GM19023 (cell line): ENCODE data around the gene VPS33A.
"Not testable (repeated sequence)": the region's sequence is repeated elsewhere in the genome, so short reads cannot be mapped to it uniquely, and the experiment has no call there.

Experiments used
- ATAC-seq: cut with Tn5 transposase; IDR thresholded peaks from one replicate; pipeline ENCODE4 v1.9.1; 2021; ENCODE audit warnings: mild to moderate bottlenecking, moderate library complexity; ENCODE audit not compliant: unreplicated experiment

VPS33A gene

DNA sequence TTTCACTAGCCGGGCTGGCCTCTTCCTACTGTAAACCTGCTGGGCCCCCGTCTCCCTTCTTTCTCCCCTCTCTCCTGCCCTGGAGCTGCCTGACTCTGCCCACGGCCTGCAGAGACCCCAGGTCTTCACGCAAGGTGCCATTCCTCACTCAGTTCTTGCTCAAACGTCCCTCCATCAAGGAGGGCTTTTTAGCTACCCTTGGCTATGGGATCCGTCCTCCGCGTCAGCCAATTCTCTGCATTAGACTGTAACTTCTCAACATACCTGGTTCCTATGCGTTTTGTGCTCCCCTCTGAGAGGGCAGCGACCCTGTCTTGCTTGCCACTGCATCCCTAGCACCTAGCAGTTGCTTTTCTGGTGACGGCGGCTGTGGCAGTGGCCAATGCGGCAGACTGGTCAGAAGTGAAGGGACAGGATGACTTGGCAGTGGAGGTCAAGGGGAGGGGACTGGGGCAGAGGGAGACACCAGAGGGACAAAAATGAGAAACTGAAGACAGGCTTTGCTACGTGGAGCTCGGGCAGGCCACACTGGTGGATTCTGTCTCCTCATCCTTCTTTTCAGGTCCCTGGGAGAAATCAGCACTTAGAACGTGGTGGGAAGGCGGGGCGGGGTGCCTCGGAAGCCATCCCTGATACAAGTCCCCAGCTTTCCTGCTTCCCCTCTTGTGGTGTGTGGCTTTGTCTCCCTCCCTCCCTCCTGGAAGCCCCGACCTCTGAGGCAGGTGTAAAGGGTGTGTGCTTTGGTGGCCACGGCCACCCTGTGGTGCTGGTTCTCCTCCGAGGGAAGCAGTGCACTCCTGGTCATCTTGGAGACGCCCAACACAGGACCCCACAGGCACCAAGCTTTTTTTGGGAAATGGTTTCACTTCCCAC, 61.0 kb downstream of the VPS33A start:
- no peak for ATAC-seq

DNA sequence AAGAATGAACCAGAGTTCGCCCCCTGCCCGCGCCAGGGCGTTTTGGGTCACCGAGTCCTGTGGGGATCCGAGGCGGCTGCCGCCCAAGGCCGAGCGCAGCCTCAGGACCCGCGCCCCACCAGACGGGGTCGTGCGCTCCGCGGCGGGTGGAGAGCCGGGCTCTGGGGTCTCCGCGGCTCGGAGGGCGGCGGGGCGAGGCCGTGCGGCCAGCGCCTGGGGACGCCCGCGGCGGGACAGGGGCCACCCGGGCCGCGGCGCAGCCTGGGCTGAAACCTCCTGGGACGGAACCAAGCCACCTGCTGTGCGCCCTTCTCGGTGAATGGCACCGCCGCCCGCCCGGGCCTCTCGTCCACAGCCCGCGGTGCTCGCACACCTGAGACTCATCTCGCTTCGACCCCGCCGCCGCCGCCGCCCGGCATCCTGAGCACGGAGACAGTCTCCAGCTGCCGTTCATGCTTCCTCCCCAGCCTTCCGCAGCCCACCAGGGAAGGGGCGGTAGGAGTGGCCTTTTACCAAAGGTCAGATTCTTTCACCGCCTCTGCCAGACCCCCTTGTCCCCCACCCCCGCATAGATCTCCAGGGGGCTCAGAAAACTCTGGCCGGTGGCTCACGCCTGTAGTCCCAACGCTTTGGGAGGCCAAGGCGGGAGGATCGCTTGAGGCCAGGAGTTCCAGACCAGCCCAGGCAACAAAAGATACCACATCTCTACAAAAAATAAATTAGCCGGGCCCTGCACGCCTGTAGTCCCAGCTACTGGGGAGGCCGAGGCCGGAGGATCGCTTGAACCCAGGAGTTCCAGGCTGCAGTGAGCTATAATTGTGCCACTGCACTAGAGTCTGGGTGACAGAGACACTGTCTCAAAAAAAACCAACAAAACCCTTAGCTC, 61.9 kb downstream of the VPS33A start:
- no peak for ATAC-seq

DNA sequence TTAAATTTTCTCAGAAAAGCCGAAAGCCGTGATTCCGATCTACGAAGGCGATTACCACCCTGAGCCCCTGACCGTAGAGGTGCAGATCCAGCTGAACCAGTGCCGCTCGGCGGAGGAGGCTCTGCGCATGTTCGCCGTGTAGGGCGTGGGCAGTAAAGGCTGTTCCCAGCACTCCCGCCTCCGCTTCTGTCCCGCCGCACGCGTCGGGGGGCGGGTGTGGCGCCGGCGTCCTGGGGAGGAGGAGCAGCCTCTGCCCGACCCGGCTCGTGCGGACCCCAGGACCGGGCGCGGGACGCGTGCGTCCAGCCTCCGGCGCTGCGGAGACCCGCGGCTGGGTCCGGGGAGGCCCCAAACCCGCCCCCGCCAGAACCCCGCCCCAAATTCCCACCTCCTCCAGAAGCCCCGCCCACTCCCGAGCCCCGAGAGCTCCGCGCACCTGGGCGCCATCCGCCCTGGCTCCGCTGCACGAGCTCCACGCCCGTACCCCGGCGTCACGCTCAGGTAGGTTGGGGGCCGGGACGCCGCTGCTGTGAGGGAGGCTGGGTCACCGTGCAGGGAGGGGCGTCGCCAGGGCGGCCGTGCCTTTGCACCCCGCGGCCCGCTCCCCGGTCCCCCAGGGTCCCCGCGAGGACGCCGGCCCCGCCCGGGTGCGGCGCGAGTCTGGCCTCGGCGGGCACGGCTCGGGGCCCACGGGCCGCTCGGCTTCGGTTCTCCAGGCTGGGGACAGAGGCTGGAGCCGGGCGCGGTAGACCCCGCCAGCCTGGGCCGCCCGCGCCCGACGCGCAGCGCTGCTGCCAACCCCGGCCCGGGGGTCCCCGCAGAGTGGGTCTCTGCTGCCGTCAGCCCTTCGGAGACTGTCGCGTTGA, 62.8 kb downstream of the VPS33A start, which contains the start of gene B3GNT4:
Gene B3GNT4 (plus strand): TSS at position 409 of the 866 bp plus-strand sequence. CDS start 910 bp downstream, outside the sequence.
- no peak for ATAC-seq

GRCh38 chr12:122202811-122203210, 63.5 kb downstream of the VPS33A start:
- not testable (repeated sequence) for ATAC-seq

DNA sequence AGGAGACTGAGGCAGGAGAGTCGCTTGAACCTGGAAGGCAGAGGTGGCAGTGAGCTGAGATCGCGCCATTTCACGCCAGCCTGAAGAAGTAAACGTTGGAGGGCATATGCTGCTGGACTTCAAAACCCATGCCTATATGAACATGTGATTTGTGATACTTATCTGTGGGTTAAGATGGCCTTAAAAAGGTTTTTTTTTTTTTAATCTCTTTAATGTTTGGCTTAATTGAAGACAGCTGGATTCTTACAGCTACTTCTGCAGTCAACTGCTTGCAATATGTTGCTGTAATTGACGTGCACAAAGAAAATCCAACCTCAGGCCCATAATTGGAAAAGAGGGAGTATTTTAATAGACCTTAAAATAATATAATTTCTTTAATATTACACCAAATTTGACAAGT, 64.3 kb downstream of the VPS33A start:
- no peak for ATAC-seq

- no peak for ATAC-seq
Observed at GRCh38 chr12:122201381-122201780, 64.9 kb downstream of the VPS33A start.

- no peak for ATAC-seq
Observed at GRCh38 chr12:122200541-122201175, 65.6 kb downstream of the VPS33A start.

- no peak for ATAC-seq
Observed at GRCh38 chr12:122199484-122200355, 66.6 kb downstream of the VPS33A start.

DNA sequence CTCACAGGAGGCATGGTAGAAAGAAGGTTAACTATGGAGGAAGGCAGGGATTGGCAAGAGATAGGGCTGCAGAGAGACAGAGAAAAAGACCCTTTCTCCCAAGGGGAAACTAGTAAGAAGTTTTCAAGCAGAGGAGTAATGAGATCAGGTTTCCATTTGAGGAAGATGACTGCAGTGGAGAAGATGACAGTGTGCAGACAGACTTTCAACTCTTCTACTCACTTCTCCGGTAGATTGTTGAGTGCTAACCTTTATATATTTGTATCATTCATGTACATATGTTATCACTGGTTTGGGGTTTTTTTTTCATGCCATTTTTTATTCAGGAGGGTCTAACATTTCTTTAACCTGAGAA, 68.7 kb downstream of the VPS33A start:
- no peak for ATAC-seq

DNA sequence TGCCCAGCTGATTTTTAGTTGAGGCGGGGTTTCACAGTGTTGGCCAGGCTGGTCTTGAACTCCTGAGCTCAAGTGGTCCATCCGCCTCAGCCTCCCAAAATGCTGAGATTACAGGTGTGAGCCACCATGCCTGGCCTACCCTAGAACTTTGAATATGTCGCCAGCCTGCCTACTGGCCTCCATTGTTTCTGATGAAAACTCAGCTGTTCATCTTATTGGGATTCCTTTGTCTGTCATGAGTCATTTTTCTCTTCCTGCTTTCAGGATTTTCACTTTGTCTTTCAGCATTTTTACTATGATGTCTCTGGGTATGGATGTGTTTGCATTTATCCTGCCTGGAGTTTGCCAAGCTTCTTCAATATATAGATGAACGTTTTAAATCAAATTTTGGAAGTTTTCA, 70.9 kb downstream of the VPS33A start:
- ATAC-seq: no peak

DNA sequence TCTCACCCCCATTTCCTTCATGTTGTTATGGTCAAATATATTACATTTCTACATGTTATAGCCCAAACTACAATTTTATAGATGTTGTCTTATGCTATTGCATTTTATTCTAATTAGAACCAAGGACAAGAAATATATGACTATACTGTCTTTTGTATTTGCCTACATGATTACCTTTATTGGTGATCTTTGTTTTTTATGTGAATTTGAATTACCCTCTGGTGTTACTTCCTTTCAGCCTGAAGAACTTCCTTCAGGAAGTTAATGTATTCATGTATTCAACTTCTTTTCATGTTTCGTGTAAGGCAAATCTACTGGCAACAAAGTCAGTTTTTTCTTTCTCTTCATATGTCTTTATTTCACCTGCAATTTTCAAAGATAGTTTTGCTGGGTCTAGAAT, 71.5 kb downstream of the VPS33A start:
- ATAC-seq: no peak

DNA sequence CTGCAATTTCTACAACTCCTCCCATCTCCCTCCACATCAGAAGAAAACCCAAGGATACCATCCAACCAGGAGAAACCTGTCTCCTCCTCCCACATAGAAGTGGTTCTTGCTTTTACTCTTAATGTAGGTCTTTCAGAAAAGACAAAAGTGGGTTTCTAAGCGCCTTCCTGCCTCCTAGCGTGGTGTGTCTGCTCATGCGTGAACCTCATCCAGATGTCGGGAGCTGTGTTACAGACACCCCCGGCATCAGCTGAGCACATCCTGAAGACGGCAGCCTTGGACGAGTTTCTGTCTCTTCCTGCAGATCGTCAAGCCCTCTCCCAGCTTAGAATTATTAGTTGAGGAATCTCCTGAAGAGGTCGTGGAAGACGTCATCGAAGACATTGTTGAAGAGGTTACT, 73.9 kb downstream of the VPS33A start:
- no peak for ATAC-seq

- ATAC-seq: no peak
Observed at GRCh38 chr12:122190842-122191668, 75.2 kb downstream of the VPS33A start.

DNA sequence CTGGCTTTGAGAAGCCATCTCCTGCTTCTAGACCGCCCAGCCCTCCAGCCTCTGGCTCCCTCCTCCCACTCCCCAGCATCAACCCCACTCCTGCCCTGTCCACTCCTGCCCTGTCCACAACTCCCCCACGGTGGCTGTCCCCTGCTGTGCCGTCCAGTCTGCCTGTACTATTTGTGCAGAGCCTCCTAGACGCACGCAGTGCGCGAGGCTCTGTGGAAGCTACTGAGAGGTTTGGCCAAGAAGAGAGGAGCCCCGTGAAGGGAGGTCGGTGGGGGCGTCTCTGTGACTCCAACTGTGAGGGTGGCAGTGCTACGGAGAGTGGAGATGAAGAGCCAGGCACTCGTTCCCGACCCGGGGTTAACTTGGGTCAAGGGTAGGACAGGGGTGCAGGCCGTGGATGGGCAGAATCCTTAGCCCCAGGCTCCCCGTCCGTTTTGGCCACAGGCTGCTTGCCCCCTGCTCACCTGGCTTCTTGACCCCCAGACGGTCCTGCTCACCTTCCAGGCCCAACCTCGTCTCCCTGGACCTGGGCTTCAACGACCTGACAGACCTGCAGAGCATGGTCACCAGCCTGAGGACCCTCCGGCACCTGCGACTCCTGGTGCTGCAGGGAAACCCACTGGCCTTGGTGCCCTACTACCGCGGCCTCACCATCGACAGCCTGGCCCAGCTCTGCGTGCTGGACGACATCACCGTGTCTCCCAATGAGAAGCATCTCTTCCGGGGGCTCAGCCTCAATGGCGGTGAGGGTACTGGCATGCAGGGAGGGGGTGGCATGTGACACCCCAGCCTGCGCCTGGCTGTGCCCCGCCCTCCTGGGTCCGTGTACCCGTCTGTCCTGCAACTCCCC, 76.4 kb downstream of the VPS33A start:
- ATAC-seq: no peak

- no peak for ATAC-seq
Observed at GRCh38 chr12:122187466-122187865, 78.8 kb downstream of the VPS33A start.

DNA sequence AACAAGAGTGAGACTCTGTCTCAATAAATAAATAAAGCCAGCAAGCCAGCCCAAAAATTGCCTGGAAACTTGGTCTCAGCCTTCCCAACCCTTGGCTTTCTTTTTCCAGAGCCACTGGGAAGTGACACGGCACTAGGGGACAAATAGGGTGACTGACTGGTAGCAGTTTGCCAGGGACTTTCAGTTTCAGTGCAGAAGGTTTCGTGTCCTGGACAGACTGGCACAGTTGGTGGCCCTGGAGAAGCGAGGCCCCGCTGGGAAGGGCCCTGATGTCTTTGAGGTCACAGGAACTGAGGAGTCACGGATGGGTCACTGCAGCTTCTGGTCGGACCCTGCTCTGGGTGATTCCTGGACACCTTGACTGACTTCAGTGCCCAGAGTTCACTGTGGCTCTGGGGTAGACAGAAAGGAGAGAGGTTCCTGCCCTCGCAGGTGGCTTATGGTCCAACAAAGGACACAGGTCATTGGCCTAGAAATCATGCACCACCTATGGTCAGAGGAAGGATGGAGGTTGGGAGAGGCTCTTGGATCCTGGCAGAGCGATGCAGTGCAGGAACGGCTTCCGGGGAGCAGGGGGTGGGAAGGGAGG, 80.7 kb downstream of the VPS33A start:
- ATAC-seq: no peak

- ATAC-seq: no peak
Observed at GRCh38 chr12:122185079-122185478, 81.2 kb downstream of the VPS33A start.
